Right forelimb (tissue), 1 donor: ENCODE results near the gene XAGE3.

Experiments
- DNase-seq: peaks from one replicate; pipeline ENCODE4 v3.0.0-alpha.2; 2018

Gene XAGE3

GRCh38 chrX:52839137-52839536 is 28.7 kb downstream of the XAGE3 start:
- DNase-seq, result no peak

DNA sequence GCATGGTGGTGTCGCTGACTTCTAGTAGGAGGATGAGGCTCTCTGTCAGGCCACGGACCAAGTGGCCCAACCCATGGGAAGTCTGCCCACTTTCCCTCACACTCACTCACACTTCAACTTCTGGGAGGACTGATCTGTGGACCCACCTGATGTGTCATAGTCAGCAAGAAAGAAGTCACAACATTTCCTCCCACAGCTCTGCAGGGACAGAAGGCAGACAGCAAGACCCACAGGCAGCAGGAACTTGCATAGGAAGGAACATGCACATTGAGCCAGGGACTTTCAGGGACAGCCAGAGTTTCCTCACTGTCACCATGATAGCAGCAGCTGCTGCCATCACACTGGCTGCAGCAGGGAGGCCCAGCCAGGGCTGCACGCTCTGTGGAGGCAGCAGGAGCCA is 37.3 kb downstream of the XAGE3 start:
- no peak for DNase-seq

GRCh38 chrX:52824608-52825007 is 43.3 kb downstream of the XAGE3 start:
- DNase-seq, result no peak

DNA sequence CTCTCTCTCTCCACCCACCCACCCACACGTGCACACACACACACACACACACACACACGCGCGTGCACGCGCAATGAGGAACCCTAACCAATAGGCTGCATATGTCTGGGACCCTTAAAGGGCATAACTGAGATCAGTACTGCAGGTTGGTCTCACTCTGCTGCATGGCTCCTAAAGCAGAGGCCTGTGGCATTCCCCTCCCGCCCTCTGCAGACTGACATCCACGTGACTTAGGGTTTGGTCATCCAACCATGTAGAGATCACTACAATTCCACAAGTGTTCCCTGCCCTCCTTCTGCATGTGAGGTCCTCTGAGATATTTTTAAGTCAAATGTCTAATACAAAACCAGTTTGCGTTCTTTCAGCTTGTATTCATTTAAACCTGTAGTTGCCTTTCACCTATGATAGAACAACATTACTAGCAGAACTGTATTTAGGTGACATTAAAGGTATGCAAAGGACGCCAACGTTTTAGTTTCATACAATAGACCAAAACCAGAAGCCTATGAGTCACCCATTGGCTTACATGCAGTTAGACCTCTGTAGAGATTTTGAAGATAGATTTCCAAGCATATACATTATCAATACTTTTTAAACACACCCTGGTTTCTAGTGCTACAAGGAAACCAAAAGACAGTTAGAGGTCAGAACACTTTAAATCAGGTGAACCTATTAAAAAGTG is 46.7 kb downstream of the XAGE3 start:
- DNase-seq, result no peak

DNA sequence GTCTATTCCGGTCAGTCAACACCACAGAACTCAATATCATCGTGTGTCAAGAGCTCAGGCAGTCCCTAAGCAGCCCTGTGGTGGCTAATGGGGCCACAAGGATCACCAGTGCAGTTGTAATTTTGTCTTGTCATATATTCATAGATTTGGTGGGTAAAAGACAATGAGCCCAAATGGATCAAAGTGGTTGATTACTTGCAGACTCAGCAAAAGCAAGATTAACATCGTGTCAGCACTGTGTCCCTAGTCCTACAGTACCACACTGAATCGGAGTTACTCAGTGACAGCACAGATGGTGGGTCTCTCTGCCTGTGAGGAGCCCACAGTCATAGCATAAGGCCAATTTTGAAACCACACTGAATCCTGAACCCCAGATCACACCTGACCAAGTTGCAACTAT is 48.1 kb downstream of the XAGE3 start:
- no peak for DNase-seq
